ENCODE data around the gene NUDT12. TPM values are rescaled to one million over a fixed set of nuclear protein-coding genes. Genes with fewer than 3 reads are reported as not detected.
A peak's percentile ranks its signal among the peaks of the same experiment; 100 is the strongest.

The NUDT12 gene
- total RNA-seq, 1 experiment from 2014 or later = 12.3 TPM

GRCh38 chr5:103511554-103511885 is 51.1 kb downstream of the NUDT12 start:
- H3K4me1 Mint-ChIP-seq (ENCODE audit: low read depth, unreplicated experiment) = peaks cover 13% of the 10 kb centered on the region
- no peaks in the 10 kb centered on the region for H3K9me3 Mint-ChIP-seq (ENCODE audit: unreplicated experiment)
- peaks cover 3% of the 10 kb centered on the region for H3K9me3 ChIP-seq
- ChIA-PET CTCF (interaction anchor here (0.9 kb wide), 1 partner anchor 8 kb away, joined by 3 read pairs; no protein-coding TSS in a partner anchor), POLR2A (no interaction called here)
- no peak for TF ChIP-seq CTCF (IDR thresholded peaks at IDR 0.05; ENCODE audit: insufficient read depth in 1 of 2, low read depth in 1 of 2, low read length in 1 of 2, severe bottlenecking in 1 of 2, unreplicated experiment in 1 of 2)
- H3K27me3 Mint-ChIP-seq (ENCODE audit: insufficient read depth, unreplicated experiment) = no peaks in the 10 kb centered on the region
- peaks cover 23% of the 10 kb centered on the region for H3K4me1 ChIP-seq
- no peaks in the 10 kb centered on the region for H3K36me3 Mint-ChIP-seq (ENCODE audit: insufficient read depth, unreplicated experiment)
- no TSS peak for BruUV-seq (replicated peaks)
- intact Hi-C loops (cut with micrococcal nuclease; ENCODE audit: unreplicated experiment) = loop anchor here (1.0 kb wide), 1 partner anchor 12 kb away; no protein-coding TSS in a partner anchor
- peak in 1 of 2 experiments; percentile 2 for DNase-seq
- no peak overlapping the region for H3K4me3 ChIP-seq (ENCODE audit: low read depth, low read length)
- H3K4me3 Mint-ChIP-seq (ENCODE audit: unreplicated experiment) = peak overlapping the region; percentile 1
- no peaks in the 10 kb centered on the region for H3K36me3 ChIP-seq (ENCODE audit: control insufficient read depth, insufficient read depth, low read length)
- peak overlapping the region; percentile 56 for H3K27ac Mint-ChIP-seq (ENCODE audit: unreplicated experiment)
- no peaks in the 10 kb centered on the region for H3K27me3 ChIP-seq (replicated peaks; ENCODE audit: control insufficient read depth, insufficient read depth, low read length)

DNA sequence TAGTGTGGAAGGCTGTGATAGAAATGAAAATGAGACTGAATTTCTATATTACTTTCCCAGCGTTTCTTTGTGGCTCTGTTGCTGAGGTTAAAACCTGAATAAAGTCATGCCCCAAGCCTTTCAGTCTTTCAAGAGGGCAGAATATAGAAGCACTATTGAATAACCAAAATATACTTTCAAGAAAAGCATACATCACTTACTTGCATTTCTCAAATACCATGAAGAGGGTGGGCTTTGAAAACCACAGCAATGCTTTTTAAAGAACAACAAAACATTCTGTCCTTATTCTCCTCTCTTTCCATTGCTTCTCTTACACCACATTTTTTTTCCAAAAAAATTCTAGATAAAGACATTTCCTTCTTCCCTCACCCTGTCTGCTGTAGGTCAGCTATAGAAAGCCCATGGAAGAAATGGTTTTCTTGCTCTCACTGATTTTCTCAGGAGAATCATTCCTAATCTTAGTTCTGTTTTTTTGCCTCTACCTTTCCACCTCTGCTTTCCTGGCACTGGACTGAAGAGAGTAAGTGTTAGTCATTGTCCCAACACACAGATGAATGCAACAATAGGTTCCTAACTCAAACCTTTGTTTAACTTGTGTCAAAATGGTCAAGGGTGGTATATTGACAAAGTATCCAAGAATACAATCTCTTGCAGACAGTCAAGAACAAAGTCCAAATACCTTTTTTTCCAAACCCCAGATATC is 51.6 kb downstream of the NUDT12 start:
- no TSS peak for BruUV-seq (replicated peaks)
- Mint-ChIP-seq H3K4me1 (ENCODE audit: low read depth, unreplicated experiment) (peaks cover 13% of the 10 kb centered on the region), H3K4me3 (ENCODE audit: unreplicated experiment) (peak overlapping the region; percentile 1), H3K36me3 (ENCODE audit: insufficient read depth, unreplicated experiment) (no peaks in the 10 kb centered on the region), H3K9me3 (ENCODE audit: unreplicated experiment) (no peaks in the 10 kb centered on the region), H3K27ac (ENCODE audit: unreplicated experiment) (peak overlapping the region; percentile 56), H3K27me3 (ENCODE audit: insufficient read depth, unreplicated experiment) (no peaks in the 10 kb centered on the region)
- no peak for TF ChIP-seq CTCF (IDR thresholded peaks at IDR 0.05; ENCODE audit: insufficient read depth in 1 of 2, low read depth in 1 of 2, low read length in 1 of 2, severe bottlenecking in 1 of 2, unreplicated experiment in 1 of 2)
- intact Hi-C loops (cut with micrococcal nuclease; ENCODE audit: unreplicated experiment) = loop anchor here (1.0 kb wide), 1 partner anchor 12 kb away; no protein-coding TSS in a partner anchor
- Histone ChIP-seq H3K4me3 (ENCODE audit: low read depth, low read length) (no peak overlapping the region), H3K4me1 (peaks cover 23% of the 10 kb centered on the region), H3K9me3 (peaks cover 7% of the 10 kb centered on the region), H3K27me3 (replicated peaks; ENCODE audit: control insufficient read depth, insufficient read depth, low read length) (no peaks in the 10 kb centered on the region), H3K36me3 (ENCODE audit: control insufficient read depth, insufficient read depth, low read length) (no peaks in the 10 kb centered on the region)
- peak in 1 of 2 experiments; percentile 40 for DNase-seq
- POLR2A ChIA-PET = no interaction called here
- CTCF ChIA-PET = interaction anchor here (0.9 kb wide), 1 partner anchor 9 kb away, joined by 3 read pairs; no protein-coding TSS in a partner anchor

GRCh38 chr5:103505581-103506305 is 56.8 kb downstream of the NUDT12 start:
- Histone ChIP-seq H3K36me3 (ENCODE audit: control insufficient read depth, insufficient read depth, low read length) (no peaks in the 10 kb centered on the region), H3K4me3 (ENCODE audit: low read depth, low read length) (no peak overlapping the region), H3K27me3 (replicated peaks; ENCODE audit: control insufficient read depth, insufficient read depth, low read length) (no peaks in the 10 kb centered on the region), H3K4me1 (peaks cover 6% of the 10 kb centered on the region), H3K9me3 (peaks cover 7% of the 10 kb centered on the region)
- no TSS peak for BruUV-seq (replicated peaks)
- Mint-ChIP-seq H3K27ac (ENCODE audit: unreplicated experiment) (no peak overlapping the region), H3K27me3 (ENCODE audit: insufficient read depth, unreplicated experiment) (no peaks in the 10 kb centered on the region), H3K4me3 (ENCODE audit: unreplicated experiment) (no peak overlapping the region), H3K9me3 (ENCODE audit: unreplicated experiment) (peaks cover 9% of the 10 kb centered on the region), H3K4me1 (ENCODE audit: low read depth, unreplicated experiment) (peaks cover under 1% of the 10 kb centered on the region), H3K36me3 (ENCODE audit: insufficient read depth, unreplicated experiment) (no peaks in the 10 kb centered on the region)
- CTCF ChIA-PET = no interaction called here
- POLR2A ChIA-PET = no interaction called here
- no peak for TF ChIP-seq CTCF (IDR thresholded peaks at IDR 0.05; ENCODE audit: insufficient read depth in 1 of 2, low read depth in 1 of 2, low read length in 1 of 2, severe bottlenecking in 1 of 2, unreplicated experiment in 1 of 2)
- no peak for DNase-seq
- intact Hi-C loops (cut with micrococcal nuclease; ENCODE audit: unreplicated experiment) = no loop called here
